HepG2 (cell line): ENCODE measurements around the gene UNC119B. TPM values are rescaled to one million over a fixed set of nuclear protein-coding genes. Genes with fewer than 3 reads are reported as not detected.

Source experiments
- ATAC-seq: fragments of 200-7000 bp; cut with Tn5 transposase; 3 replicates; pipeline ENCODE4 v1.9.1; 2020; ENCODE audit warnings: mild to moderate bottlenecking, moderate library complexity
- BruUV-seq: library from RNA; stranded (reverse); fragments of 400-500 nt; replicated peaks from 2 replicates; lab custom pipeline; 2021; lab: Mats Ljungman, UMichigan
- CTCF ChIA-PET: fragments of 300-600 bp; formaldehyde crosslinking; extraction: SDS; loops from one replicate; lab custom pipeline; 2021; ENCODE audit warnings: low total read pairs, inconsistent platforms, low intra/inter-chr PET ratio; lab: Yijun Ruan, JAX
- POLR2A ChIA-PET: fragments of 350-600 bp; sonication (Branson Sonifier 250); formaldehyde crosslinking; loops from one replicate; lab custom pipeline; 2020; ENCODE audit warnings: antibody characterized with exemption, inconsistent platforms; lab: Yijun Ruan, JAX
- DNase-seq: peaks from one replicate; pipeline ENCODE4 v3.0.0-alpha.2; 2015; ENCODE audit warnings: low spot score
- FAIRE-seq: peaks from 3 replicates; lab custom pipeline; 2011; peaks lifted over from hg19 to GRCh38; lab: Jason Lieb, UNC
- H2AFZ ChIP-seq: one replicate; pipeline ENCODE4 v1.6.1; 2011; ENCODE audit warnings: low read length, inconsistent platforms
- H3K27ac ChIP-seq: fragments of 300-600 bp; 3 replicates; pipeline ENCODE4 v1.8.0; 2011; ENCODE audit warnings: mixed run types, mild to moderate bottlenecking, mixed read lengths, low read length, inconsistent platforms; ENCODE audit not compliant: insufficient read depth; ENCODE audit errors: extremely low read length
- H3K27me3 ChIP-seq, 2 experiments: fragments of 200-600 bp in 1 of 2; 2 replicates in 1 of 2; 3 replicates in 1 of 2; pipeline versions ENCODE4 v1.6.0 to v1.8.0; 2011; ENCODE audit warnings: low read length in 2 of 2, mild to moderate bottlenecking in 2 of 2, moderate library complexity in 2 of 2, inconsistent platforms in 1 of 2; ENCODE audit not compliant: insufficient read depth in 2 of 2, control insufficient read depth in 1 of 2
- H3K36me3 ChIP-seq, 2 experiments: fragments of 200-600 bp in 1 of 2; replicated peaks in 1 of 2; 2 replicates in 1 of 2; 3 replicates in 1 of 2; pipeline versions ENCODE4 v1.5.1 to v1.8.0; 2011; ENCODE audit warnings: low read length in 2 of 2, inconsistent platforms in 1 of 2; ENCODE audit not compliant: insufficient read depth in 2 of 2, control insufficient read depth in 1 of 2
- H3K4me1 ChIP-seq: 2 replicates; pipeline ENCODE4 v1.5.1; 2012; ENCODE audit warnings: low read length, inconsistent platforms; ENCODE audit not compliant: insufficient read depth
- H3K4me2 ChIP-seq: 2 replicates; pipeline ENCODE4 v1.6.0; 2011; ENCODE audit warnings: low read depth, low read length, inconsistent platforms
- H3K4me3 ChIP-seq, 3 experiments: fragments of 200-600 bp in 1 of 3; sonication (generic), shearing (Covaris generic) in 1 of 3; replicated peaks in 1 of 3; 2 replicates each; pipeline ENCODE4 v1.5.1; 2011 to 2016; ENCODE audit warnings: low read length in 3 of 3, inconsistent platforms in 2 of 3, low read depth in 2 of 3, mild to moderate bottlenecking in 2 of 3, control low read depth in 1 of 3, mixed read lengths in 1 of 3; ENCODE audit not compliant: insufficient read depth in 1 of 3
- H3K79me2 ChIP-seq: one replicate; pipeline ENCODE4 v1.6.1; 2011; ENCODE audit warnings: low read length, inconsistent platforms; ENCODE audit not compliant: insufficient read depth
- H3K9ac ChIP-seq: 2 replicates; pipeline ENCODE4 v1.6.0; 2011; ENCODE audit warnings: mild to moderate bottlenecking, low read depth, low read length, inconsistent platforms; ENCODE audit not compliant: insufficient read depth
- H3K9me3 ChIP-seq: 2 replicates; pipeline ENCODE4 v1.5.1; 2012; ENCODE audit warnings: mild to moderate bottlenecking, low read length
- H4K20me1 ChIP-seq: 2 replicates; pipeline ENCODE4 v1.6.0; 2011; ENCODE audit warnings: inconsistent platforms, mild to moderate bottlenecking, low read length, moderate library complexity; ENCODE audit not compliant: insufficient read depth
- ELF1 ChIP-seq: sonication (generic); formaldehyde crosslinking; IDR thresholded peaks from 2 replicates; pipeline ENCODE4 v1.4.0; 2020; ENCODE audit warnings: missing genetic modification reagents
- HNRNPUL1 ChIP-seq: fragments of 200-400 bp; formaldehyde crosslinking; IDR thresholded peaks from 2 replicates; pipeline ENCODE4 v1.6.1; 2017; ENCODE audit warnings: low read depth, mild to moderate bottlenecking, low read length, moderate library complexity
- HOXA7 ChIP-seq: sonication (generic); formaldehyde crosslinking; IDR thresholded peaks from 2 replicates; pipeline ENCODE4 v1.8.1; 2022; ENCODE audit warnings: mild to moderate bottlenecking, missing genetic modification reagents, moderate library complexity
- MAFG ChIP-seq: sonication (generic); formaldehyde crosslinking; IDR thresholded peaks from 2 replicates; pipeline ENCODE4 v1.5.1; 2020; ENCODE audit warnings: mild to moderate bottlenecking, missing genetic modification reagents
- RCOR2 ChIP-seq: IDR thresholded peaks from 2 replicates; pipeline ENCODE4 v1.6.1; 2016; ENCODE audit warnings: missing biosample characterization, missing genetic modification reagents
- STAT5B ChIP-seq: sonication (generic); formaldehyde crosslinking; IDR thresholded peaks from 2 replicates; pipeline ENCODE4 v1.4.0; 2020; ENCODE audit warnings: missing genetic modification reagents
- ZBTB21 ChIP-seq: sonication (generic); formaldehyde crosslinking; IDR thresholded peaks from 2 replicates; pipeline ENCODE4 v1.4.0; 2020; ENCODE audit warnings: missing genetic modification reagents
- ZNF33A ChIP-seq: sonication (generic); formaldehyde crosslinking; IDR thresholded peaks from 2 replicates; pipeline ENCODE4 v1.5.1; 2020; ENCODE audit warnings: missing genetic modification reagents, mild to moderate bottlenecking, moderate library complexity, borderline replicate concordance
- ZNF615 ChIP-seq: sonication (generic); formaldehyde crosslinking; IDR thresholded peaks from 2 replicates; pipeline ENCODE4 v1.5.0; 2020; ENCODE audit warnings: mild to moderate bottlenecking, missing genetic modification reagents, borderline replicate concordance
- WGBS: methylation state at CpG from one replicate; pipeline ENCODE4 v1.1.6; 2017; ENCODE audit warnings: low lambda C conversion rate; 5-methylcytosine and 5-hydroxymethylcytosine counted together
- in situ Hi-C: cut with HindIII; loops from 2 replicates; pipeline ENCODE4 v1.10.0; 2017; ENCODE audit warnings: low pct_unique_long_range_greater_than_20kb; ENCODE audit not compliant: extremely low pct_ligation_motif_present
- intact Hi-C: fragments of 100-400 bp; cut with micrococcal nuclease; formaldehyde crosslinking; loops from one replicate; pipeline ENCODE4 v1.10.0; 2022; ENCODE audit not compliant: unreplicated experiment
- polyA plus RNA-seq, 8 experiments: library from polyadenylated mRNA; depleted of rRNA in 3 of 8; stranded (reverse) in 7 of 8; unstranded in 1 of 8; fragments of >200 nt; fragmentation: Illumina TruSeq in 4 of 8; extraction: Trizol in 4 of 8; gene quantifications; 2 replicates each; pipeline versions ENCODE4 v1.2.1 to v1.2.3, GENCODE V29; 2011 to 2016; ENCODE audit warnings: low read depth in 4 of 8, missing spikeins in 1 of 8, mixed read lengths in 1 of 8; ENCODE audit not compliant: insufficient read depth in 1 of 8
- total RNA-seq, 5 experiments: library from RNA; depleted of rRNA; stranded (reverse); fragments of >200 nt; fragmentation: Illumina TruSeq; extraction: Trizol; gene quantifications; 2 replicates each; pipeline ENCODE4 v1.2.3, GENCODE V29; 2016; ENCODE audit warnings: low read depth in 1 of 5
- TF ChIP-seq, protein P1 (sequence below): sonication (generic); formaldehyde crosslinking; IDR thresholded peaks from 2 replicates; pipeline ENCODE4 v1.4.0; 2020; ENCODE audit warnings: mild to moderate bottlenecking, missing genetic modification reagents, borderline replicate concordance
- TF ChIP-seq, protein P2 (sequence below): IDR thresholded peaks from 2 replicates; pipeline ENCODE4 v1.6.1; 2016; ENCODE audit warnings: mild to moderate bottlenecking
- TF ChIP-seq, protein P3 (sequence below): sonication (generic); formaldehyde crosslinking; IDR thresholded peaks from 2 replicates; pipeline ENCODE4 v1.5.1; 2020; ENCODE audit warnings: missing genetic modification reagents, mild to moderate bottlenecking, borderline replicate concordance
- TF ChIP-seq, protein P4 (sequence below): sonication (generic); formaldehyde crosslinking; IDR thresholded peaks from 2 replicates; pipeline ENCODE4 v1.5.1; 2020; ENCODE audit warnings: mild to moderate bottlenecking, missing genetic modification reagents, borderline replicate concordance

UNC119B gene
- total and polyA plus RNA-seq, 2 of the 13 experiments (the other 11 are each of a cell fraction or from before 2014, with no cell fraction given), result 19.6 to 19.7 TPM

DNA sequence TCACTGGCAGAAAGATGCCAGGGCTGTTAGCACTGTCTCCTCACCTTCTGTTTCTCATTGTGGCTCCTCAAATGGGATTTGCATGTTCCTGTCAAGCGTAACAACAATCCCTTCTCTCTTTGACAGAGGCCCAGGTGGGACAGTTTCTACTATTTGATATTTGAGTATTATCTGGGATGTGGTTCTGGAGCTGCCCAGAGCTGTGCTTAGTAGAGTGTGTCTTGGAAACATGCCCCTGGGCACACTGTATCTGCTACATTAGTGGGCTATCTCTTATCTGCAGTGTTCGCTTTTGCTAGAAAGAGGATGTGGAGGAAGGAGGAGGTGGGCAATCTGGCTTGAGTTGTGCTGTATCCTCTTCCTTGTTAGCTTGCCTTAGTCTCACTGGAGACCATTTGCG, 11.6 kb downstream of the UNC119B start:
- H3K27me3 ChIP-seq, result no peaks in the 10 kb centered on the region
- H3K9ac ChIP-seq, result no peak overlapping the region
- no peak overlapping the region for H3K4me3 ChIP-seq
- ChIA-PET POLR2A (no interaction called here), CTCF (no interaction called here)
- peaks cover 7 to 44% of the 10 kb centered on the region in 2 experiments for H3K36me3 ChIP-seq
- H3K79me2 ChIP-seq, result peaks cover 8% of the 10 kb centered on the region
- BruUV-seq, result no TSS peak
- in situ Hi-C loops, result no loop called here
- no peak overlapping the region for H2AFZ ChIP-seq
- ATAC-seq (no peak), DNase-seq (no peak), FAIRE-seq (no peak)
- WGBS, result 100% methylated on average over 3 of the region's 3 CpGs
- intact Hi-C loops, result no loop called here
- H3K4me1 ChIP-seq, result peaks cover 38% of the 10 kb centered on the region
- H3K27ac ChIP-seq, result no peak overlapping the region
- no peaks in the 10 kb centered on the region for H3K9me3 ChIP-seq
- H3K4me2 ChIP-seq, result no peak overlapping the region
- H4K20me1 ChIP-seq, result no peaks in the 10 kb centered on the region
- TF ChIP-seq HNRNPUL1 (no peak), ELF1 (CRISPR knock-in tag) (no peak), ZNF615 (CRISPR knock-in tag) (no peak), ZNF33A (CRISPR knock-in tag) (no peak), MAFG (CRISPR knock-in tag) (no peak), RCOR2 (CRISPR knock-in tag) (no peak), HOXA7 (CRISPR knock-in tag) (no peak), ZBTB21 (CRISPR knock-in tag) (no peak), STAT5B (no peak)
- TF ChIP-seq, protein P1, sequence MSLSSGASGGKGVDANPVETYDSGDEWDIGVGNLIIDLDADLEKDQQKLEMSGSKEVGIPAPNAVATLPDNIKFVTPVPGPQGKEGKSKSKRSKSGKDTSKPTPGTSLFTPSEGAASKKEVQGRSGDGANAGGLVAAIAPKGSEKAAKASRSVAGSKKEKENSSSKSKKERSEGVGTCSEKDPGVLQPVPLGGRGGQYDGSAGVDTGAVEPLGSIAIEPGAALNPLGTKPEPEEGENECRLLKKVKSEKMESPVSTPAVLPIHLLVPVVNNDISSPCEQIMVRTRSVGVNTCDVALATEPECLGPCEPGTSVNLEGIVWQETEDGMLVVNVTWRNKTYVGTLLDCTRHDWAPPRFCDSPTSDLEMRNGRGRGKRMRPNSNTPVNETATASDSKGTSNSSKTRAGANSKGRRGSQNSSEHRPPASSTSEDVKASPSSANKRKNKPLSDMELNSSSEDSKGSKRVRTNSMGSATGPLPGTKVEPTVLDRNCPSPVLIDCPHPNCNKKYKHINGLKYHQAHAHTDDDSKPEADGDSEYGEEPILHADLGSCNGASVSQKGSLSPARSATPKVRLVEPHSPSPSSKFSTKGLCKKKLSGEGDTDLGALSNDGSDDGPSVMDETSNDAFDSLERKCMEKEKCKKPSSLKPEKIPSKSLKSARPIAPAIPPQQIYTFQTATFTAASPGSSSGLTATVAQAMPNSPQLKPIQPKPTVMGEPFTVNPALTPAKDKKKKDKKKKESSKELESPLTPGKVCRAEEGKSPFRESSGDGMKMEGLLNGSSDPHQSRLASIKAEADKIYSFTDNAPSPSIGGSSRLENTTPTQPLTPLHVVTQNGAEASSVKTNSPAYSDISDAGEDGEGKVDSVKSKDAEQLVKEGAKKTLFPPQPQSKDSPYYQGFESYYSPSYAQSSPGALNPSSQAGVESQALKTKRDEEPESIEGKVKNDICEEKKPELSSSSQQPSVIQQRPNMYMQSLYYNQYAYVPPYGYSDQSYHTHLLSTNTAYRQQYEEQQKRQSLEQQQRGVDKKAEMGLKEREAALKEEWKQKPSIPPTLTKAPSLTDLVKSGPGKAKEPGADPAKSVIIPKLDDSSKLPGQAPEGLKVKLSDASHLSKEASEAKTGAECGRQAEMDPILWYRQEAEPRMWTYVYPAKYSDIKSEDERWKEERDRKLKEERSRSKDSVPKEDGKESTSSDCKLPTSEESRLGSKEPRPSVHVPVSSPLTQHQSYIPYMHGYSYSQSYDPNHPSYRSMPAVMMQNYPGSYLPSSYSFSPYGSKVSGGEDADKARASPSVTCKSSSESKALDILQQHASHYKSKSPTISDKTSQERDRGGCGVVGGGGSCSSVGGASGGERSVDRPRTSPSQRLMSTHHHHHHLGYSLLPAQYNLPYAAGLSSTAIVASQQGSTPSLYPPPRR (CRISPR knock-in tag), result no peak
- TF ChIP-seq, protein P2, sequence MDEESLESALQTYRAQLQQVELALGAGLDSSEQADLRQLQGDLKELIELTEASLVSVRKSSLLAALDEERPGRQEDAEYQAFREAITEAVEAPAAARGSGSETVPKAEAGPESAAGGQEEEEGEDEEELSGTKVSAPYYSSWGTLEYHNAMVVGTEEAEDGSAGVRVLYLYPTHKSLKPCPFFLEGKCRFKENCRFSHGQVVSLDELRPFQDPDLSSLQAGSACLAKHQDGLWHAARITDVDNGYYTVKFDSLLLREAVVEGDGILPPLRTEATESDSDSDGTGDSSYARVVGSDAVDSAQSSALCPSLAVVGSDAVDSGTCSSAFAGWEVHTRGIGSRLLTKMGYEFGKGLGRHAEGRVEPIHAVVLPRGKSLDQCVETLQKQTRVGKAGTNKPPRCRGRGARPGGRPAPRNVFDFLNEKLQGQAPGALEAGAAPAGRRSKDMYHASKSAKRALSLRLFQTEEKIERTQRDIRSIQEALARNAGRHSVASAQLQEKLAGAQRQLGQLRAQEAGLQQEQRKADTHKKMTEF (CRISPR knock-in tag), result no peak
- TF ChIP-seq, protein P3, sequence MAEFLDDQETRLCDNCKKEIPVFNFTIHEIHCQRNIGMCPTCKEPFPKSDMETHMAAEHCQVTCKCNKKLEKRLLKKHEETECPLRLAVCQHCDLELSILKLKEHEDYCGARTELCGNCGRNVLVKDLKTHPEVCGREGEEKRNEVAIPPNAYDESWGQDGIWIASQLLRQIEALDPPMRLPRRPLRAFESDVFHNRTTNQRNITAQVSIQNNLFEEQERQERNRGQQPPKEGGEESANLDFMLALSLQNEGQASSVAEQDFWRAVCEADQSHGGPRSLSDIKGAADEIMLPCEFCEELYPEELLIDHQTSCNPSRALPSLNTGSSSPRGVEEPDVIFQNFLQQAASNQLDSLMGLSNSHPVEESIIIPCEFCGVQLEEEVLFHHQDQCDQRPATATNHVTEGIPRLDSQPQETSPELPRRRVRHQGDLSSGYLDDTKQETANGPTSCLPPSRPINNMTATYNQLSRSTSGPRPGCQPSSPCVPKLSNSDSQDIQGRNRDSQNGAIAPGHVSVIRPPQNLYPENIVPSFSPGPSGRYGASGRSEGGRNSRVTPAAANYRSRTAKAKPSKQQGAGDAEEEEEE (CRISPR knock-in tag), result no peak
- TF ChIP-seq, protein P4, sequence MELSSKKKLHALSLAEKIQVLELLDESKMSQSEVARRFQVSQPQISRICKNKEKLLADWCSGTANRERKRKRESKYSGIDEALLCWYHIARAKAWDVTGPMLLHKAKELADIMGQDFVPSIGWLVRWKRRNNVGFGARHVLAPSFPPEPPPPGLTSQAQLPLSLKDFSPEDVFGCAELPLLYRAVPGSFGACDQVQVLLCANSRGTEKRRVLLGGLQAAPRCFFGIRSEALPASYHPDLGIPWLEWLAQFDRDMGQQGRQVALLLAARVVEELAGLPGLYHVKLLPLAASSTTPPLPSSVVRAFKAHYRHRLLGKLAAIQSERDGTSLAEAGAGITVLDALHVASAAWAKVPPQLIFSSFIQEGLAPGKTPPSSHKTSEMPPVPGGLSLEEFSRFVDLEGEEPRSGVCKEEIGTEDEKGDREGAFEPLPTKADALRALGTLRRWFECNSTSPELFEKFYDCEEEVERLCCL (CRISPR knock-in tag), result no peak
